MM.1S (cell line): ENCODE results near the gene MTMR2.

Experiments used
- CTCF ChIP-seq: fragments of 300-600 bp; sonication (generic); IDR thresholded peaks from 2 replicates; pipeline ENCODE4 v1.5.1; 2016; ENCODE audit warnings: antibody characterized with exemption, low read length, mixed read lengths
- EZH2 ChIP-seq: fragments of 300-600 bp; sonication (generic); optimal IDR thresholded peaks from 2 replicates; pipeline ENCODE3; 2017; ENCODE audit warnings: low read depth, mild to moderate bottlenecking, antibody characterized with exemption, low read length, mixed read lengths
- EZH2phosphoT487 ChIP-seq: fragments of 300-600 bp; sonication (generic); IDR thresholded peaks from 2 replicates; pipeline ENCODE4 v1.6.1; 2018; ENCODE audit warnings: antibody characterized with exemption, low read length

- TF ChIP-seq CTCF (no peak), EZH2 (no peak), EZH2phosphoT487 (no peak)
Measured at GRCh38 chr11:95910638-95911368, 13.1 kb downstream of the MTMR2 start.
